HG03571 (cell line): ENCODE measurements around the gene MRRF.

Experiments used
- ATAC-seq: cut with Tn5 transposase; IDR thresholded peaks from one replicate; pipeline ENCODE4 v1.9.1; 2021; ENCODE audit not compliant: unreplicated experiment

MRRF gene

GRCh38 chr9:122264360-122265148, at the start of gene MRRF, which contains the start of gene RBM18:
TSS of gene MRRF (plus strand) at chr9:122264882. CDS start at chr9:122270892, 6,010 bp downstream.
TSS of gene RBM18 (minus strand) at chr9:122264840. CDS start at chr9:122261492, 3,348 bp downstream.
- peak; percentile 75 for ATAC-seq

- no peak for ATAC-seq
Observed at GRCh38 chr9:122215663-122216062, 49.0 kb upstream of the MRRF start.

- ATAC-seq: no peak
Observed at GRCh38 chr9:122216138-122216797, 48.4 kb upstream of the MRRF start.

- ATAC-seq: no peak
Observed at GRCh38 chr9:122216798-122217418, 47.8 kb upstream of the MRRF start.

GRCh38 chr9:122217640-122218039, 47.0 kb upstream of the MRRF start:
- no peak for ATAC-seq

- no peak for ATAC-seq
Observed at GRCh38 chr9:122218071-122218934, 46.4 kb upstream of the MRRF start.

GRCh38 chr9:122218935-122219855, 45.5 kb upstream of the MRRF start:
- ATAC-seq: no peak

- ATAC-seq: no peak
Observed at GRCh38 chr9:122219856-122220672, 44.6 kb upstream of the MRRF start.

- no peak for ATAC-seq
Observed at GRCh38 chr9:122220673-122221182, 44.0 kb upstream of the MRRF start.

- no peak for ATAC-seq
Observed at GRCh38 chr9:122221183-122221811, 43.4 kb upstream of the MRRF start.

- no peak for ATAC-seq
Observed at GRCh38 chr9:122222791-122223190, 41.9 kb upstream of the MRRF start.

- ATAC-seq: no peak
Observed at GRCh38 chr9:122223435-122223834, 41.2 kb upstream of the MRRF start.

- no peak for ATAC-seq
Observed at GRCh38 chr9:122225312-122226141, 39.2 kb upstream of the MRRF start.

- ATAC-seq: no peak
Observed at GRCh38 chr9:122226142-122226757, 38.4 kb upstream of the MRRF start.

GRCh38 chr9:122226758-122227574, 37.7 kb upstream of the MRRF start:
- no peak for ATAC-seq

GRCh38 chr9:122227575-122227900, 37.1 kb upstream of the MRRF start:
- no peak for ATAC-seq
